Measurements from ENCODE around the gene OSGIN1. TPM values are rescaled to one million over a fixed set of nuclear protein-coding genes. Genes with fewer than 3 reads are reported as not detected.

Gene OSGIN1
- total RNA-seq, 1 donor from 2014 or later = 2.4 TPM

DNA sequence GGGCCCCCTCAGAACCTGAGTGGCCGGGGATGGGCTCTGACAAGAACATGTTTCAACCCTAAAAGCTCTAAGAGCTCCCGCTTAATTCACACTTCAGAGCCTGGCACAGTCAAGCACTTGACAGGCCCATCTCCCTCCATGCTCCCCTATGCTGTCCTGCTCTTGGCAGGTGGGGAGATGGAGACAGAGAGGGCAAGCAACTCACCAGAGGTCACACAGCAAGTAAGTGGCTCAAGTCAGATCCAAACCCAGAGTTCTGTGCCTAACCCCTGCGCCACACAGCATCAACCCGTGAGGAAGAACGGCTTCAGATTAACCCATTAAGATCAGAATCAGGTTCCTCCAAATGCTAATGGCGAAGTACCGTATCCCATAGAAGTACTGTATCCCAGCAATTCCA is 51.4 kb downstream of the OSGIN1 start:
- Mint-ChIP-seq H3K36me3 (ENCODE audit: low read depth) (no peaks in the 10 kb centered on the region), H3K27me3 (ENCODE audit: low read depth) (no peaks in the 10 kb centered on the region), H3K9me3 (no peaks in the 10 kb centered on the region), H3K4me3 (no peak overlapping the region), H3K4me1 (no peaks in the 10 kb centered on the region), H3K27ac (ENCODE audit: unreplicated experiment) (no peak overlapping the region)
- DNase-seq (ENCODE audit: low read depth, low spot score) = no peak
- TF ChIP-seq, protein P1, sequence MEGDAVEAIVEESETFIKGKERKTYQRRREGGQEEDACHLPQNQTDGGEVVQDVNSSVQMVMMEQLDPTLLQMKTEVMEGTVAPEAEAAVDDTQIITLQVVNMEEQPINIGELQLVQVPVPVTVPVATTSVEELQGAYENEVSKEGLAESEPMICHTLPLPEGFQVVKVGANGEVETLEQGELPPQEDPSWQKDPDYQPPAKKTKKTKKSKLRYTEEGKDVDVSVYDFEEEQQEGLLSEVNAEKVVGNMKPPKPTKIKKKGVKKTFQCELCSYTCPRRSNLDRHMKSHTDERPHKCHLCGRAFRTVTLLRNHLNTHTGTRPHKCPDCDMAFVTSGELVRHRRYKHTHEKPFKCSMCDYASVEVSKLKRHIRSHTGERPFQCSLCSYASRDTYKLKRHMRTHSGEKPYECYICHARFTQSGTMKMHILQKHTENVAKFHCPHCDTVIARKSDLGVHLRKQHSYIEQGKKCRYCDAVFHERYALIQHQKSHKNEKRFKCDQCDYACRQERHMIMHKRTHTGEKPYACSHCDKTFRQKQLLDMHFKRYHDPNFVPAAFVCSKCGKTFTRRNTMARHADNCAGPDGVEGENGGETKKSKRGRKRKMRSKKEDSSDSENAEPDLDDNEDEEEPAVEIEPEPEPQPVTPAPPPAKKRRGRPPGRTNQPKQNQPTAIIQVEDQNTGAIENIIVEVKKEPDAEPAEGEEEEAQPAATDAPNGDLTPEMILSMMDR (conservative IDR thresholded peaks at IDR 0.05) = no peak

DNA sequence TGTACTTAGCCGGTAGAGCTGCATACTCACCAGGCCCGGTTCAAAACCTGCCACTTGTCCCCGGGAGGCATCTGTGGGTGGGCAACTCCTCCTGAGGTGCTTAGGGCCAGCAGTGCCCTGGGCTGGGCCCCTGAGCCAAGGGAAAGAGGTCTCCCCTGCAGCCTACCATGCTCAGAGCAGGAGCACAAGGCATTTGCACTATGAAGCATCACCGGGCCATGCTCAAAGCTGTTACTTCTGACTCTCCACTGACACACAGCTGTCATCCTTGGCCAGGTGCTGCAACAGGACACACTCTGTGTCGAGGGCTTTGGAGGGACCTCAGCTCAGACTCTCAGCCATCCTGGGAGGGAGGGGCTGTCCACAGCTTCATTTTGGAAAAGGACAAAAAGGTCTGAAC is 52.4 kb downstream of the OSGIN1 start:
- no peak overlapping the region for H3K4me3 Mint-ChIP-seq
- TF ChIP-seq, protein P1 (conservative IDR thresholded peaks at IDR 0.05) = no peak
- H3K27ac Mint-ChIP-seq (ENCODE audit: unreplicated experiment) = no peak overlapping the region
- H3K36me3 Mint-ChIP-seq (ENCODE audit: low read depth) = no peaks in the 10 kb centered on the region
- no peaks in the 10 kb centered on the region for H3K27me3 Mint-ChIP-seq (ENCODE audit: low read depth)
- H3K9me3 Mint-ChIP-seq = no peaks in the 10 kb centered on the region
- no peak for DNase-seq (ENCODE audit: low read depth, low spot score)
- H3K4me1 Mint-ChIP-seq = no peaks in the 10 kb centered on the region

DNA sequence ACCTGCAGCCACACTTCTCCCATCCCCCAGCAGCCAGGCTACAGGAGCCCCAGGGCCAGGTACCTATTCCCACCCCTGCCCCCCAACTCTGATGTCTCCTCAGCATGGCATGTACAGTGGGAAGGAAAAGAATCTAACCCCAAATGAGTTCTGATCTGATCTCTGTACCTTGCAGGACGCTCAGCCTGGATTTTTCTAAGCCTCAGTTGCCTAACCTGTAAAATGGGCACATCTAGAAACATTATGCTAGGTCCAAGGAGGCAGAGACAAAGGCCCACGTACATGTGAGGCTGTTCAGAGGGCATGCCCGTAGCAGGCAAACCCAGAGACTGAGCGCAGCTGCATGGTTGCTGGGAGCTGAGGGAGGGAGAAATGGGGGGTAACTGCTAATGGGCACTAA is 54.5 kb downstream of the OSGIN1 start:
- Mint-ChIP-seq H3K27me3 (ENCODE audit: low read depth) (no peaks in the 10 kb centered on the region), H3K4me3 (no peak overlapping the region), H3K9me3 (no peaks in the 10 kb centered on the region), H3K27ac (ENCODE audit: unreplicated experiment) (no peak overlapping the region), H3K4me1 (no peaks in the 10 kb centered on the region), H3K36me3 (ENCODE audit: low read depth) (no peaks in the 10 kb centered on the region)
- no peak for DNase-seq (ENCODE audit: low read depth, low spot score)
- TF ChIP-seq, protein P1 (conservative IDR thresholded peaks at IDR 0.05) = no peak

DNA sequence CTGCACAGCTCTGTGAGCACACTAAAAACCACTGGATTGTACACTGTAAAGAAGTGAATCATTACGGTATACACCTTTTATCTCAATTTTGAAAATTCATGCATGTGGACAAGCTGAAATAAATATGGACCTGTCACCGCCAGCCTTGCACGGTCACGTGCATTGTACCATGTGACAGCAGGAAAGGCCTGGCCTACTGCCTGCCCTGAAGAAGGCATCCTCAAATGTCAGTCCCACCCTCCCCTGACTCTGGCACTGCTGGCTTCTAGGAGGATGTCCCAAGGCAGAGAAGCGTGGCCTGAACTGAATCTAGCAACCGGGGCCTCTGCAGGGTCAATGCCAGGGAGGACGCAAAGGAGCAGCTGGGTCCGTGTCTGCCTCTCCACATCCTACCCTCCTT is 54.9 kb downstream of the OSGIN1 start:
- H3K27me3 Mint-ChIP-seq (ENCODE audit: low read depth) = no peaks in the 10 kb centered on the region
- TF ChIP-seq, protein P1 (conservative IDR thresholded peaks at IDR 0.05) = no peak
- no peak overlapping the region for H3K27ac Mint-ChIP-seq (ENCODE audit: unreplicated experiment)

DNA sequence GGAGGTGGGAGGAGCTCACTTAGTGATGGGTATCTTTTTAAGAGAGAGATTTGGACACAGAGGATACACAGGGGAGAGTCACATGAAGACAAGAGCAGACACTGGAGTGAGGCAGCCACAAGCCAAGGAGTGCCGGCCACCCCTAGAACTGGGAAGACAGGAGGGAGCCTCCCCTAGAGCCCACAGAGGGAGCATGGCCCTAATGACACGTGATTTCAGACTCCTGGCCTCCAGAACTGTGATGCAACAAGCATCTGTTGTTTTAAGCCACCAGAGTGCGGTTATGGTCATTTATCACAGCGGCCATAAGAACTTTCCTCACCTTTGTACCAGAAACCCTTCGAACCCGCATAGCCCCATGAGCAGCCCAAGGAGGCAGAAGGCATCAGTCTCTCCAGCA is 56.2 kb downstream of the OSGIN1 start:
- no peak for DNase-seq (ENCODE audit: low read depth, low spot score)
- TF ChIP-seq, protein P1 (conservative IDR thresholded peaks at IDR 0.05) = no peak
- Mint-ChIP-seq H3K4me3 (no peak overlapping the region), H3K4me1 (no peaks in the 10 kb centered on the region), H3K36me3 (ENCODE audit: low read depth) (no peaks in the 10 kb centered on the region), H3K27ac (ENCODE audit: unreplicated experiment) (no peak overlapping the region), H3K27me3 (ENCODE audit: low read depth) (no peaks in the 10 kb centered on the region), H3K9me3 (no peaks in the 10 kb centered on the region)

More for the DNA sequence above, 54.9 kb downstream of the OSGIN1 start:
- Mint-ChIP-seq H3K36me3 (ENCODE audit: low read depth) (no peaks in the 10 kb centered on the region), H3K4me1 (no peaks in the 10 kb centered on the region), H3K9me3 (no peaks in the 10 kb centered on the region), H3K4me3 (no peak overlapping the region)
- no peak for DNase-seq (ENCODE audit: low read depth, low spot score)
